A549 treated with AZD9567 at 1 μM for 4 hours (cell line): Measurements from ENCODE around the gene TRMT10C. TPM values are rescaled to one million over a fixed set of nuclear protein-coding genes. Genes with fewer than 3 reads are reported as not detected.

Experiments
- total RNA-seq: library from RNA; stranded (reverse); fragments of 200-300 nt; extraction: Qiagen RNA extraction; gene quantifications from 5 replicates; pipeline ENCODE4 v1.2.3, GENCODE V29; 2022; ENCODE audit not compliant: insufficient read depth

The TRMT10C gene
- total RNA-seq: 32.4 to 44.0 TPM (median 35.7 TPM) in 5 replicates

DNA sequence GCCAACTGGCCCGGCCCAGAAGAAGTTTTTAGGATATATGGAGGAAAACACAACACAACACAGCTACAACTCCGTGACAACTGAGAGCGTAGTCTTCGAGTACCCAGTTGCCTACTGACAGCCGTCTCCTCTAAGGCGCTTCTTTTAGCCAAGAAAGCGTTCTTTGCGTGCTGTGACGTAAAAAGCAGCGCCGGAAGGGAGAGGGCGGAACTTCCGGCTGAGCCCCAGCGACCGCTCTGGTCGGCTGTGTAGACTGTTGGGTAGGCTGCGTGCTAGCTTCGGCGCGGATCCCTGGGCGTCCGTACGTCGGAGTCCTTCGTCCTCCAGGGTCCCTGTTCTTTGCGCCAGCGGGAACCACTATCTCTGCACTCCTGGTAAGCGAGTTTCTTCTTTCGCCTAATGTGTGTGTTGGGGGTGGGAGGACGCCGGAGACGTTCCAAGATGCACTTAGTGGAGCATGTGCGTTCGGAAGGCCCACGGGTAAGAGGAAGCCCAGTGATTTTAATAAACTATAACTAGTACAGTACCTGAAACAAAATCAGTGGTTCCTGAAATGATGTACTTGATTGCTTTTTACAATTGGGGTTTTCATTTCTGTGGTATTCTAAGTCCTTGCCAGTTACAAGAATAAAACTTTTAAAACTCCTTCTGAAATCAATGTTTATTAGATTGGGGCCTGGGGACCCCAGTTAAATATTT is at the start of gene TRMT10C:
TSS of gene TRMT10C (plus strand) at position 239 of the 699 bp plus-strand sequence. CDS start 2,914 bp downstream, outside the sequence.

DNA sequence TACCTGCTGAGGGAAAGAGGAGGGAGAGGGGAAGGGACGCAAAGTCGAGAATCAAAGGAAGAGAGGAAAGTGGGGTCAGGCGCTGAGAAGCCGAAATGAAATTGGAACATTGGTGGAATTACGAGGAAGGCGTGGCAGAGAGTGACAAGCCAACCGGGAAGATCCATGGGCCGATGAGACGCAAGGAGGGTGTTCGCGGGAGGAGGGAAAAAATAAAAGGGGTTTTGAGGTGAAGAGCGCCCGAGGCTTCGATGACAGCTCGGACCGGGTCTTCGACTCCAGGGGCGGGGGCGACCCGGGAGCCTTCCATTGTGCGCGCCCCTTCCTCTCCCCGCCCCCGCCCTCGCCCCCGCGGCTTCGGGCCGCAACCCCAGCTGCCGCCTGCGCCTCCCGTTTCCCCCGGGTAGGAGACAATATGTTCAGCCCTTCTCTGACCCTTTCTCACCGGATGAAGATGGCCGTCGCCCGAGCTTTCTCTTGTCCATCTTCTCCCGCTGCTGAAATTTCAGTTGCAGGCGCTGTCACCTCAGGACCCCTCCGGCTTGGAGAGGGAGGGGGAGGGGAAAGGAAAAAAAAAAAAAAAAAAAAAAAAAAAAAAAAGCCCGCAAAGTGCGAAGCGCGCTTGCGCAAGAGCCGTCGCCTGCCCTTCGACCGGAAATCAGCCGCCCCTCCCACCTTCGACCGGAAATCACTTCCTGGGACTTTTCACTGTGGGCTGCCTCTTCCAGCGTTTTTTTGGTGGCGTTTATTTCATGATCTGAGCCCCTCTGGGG is 48.8 kb upstream of the TRMT10C start, which contains the start of gene SENP7:
TSS of gene SENP7 (minus strand) at position 567 of the 773 bp plus-strand sequence. CDS start at position 485, 82 bp downstream.

DNA sequence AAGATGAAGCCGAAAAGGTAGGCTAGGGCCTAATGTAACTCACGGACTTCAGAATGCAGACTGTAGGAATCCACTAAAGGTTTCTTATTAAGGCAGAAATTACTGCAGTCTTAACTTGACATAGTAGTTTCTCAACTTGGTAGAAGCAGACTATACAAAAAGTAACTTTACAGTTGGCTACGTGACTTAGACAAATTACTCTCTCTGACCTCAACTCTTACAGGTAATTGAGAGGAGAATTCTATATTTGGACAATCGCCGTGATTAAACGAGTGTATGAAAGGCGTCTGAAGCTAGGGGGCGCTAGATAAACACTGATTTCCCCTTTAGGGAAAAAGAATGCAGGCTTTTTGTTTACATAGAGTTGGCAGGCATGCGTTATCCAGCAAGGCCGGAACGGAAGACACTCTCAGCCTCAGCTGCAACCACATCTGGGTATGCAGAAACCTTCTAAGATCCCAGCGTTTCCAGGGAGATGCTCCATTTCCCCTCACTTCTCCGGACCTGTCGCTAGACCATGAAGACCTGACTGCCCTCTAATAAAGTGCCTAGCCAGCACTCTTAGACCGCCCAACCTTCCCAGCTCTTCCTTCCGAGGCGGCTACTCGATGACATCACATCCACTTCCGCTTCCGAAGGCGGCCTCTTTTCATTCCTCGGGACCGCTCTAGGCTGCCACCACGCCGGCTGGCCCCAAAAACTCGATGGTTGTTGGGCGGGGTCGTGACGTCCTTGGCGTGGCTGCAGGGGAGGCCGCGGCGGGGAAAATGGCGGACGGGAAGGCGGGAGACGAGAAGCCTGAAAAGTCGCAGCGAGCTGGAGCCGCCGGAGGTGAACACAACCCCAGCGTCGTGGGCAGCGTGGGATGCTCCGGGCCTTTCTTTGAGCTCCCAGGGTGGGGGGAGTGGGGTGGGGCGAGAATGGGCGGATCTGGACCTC is 12.1 kb downstream of the TRMT10C start, which contains the start of gene PCNP:
TSS of gene PCNP (plus strand) at position 732 of the 939 bp plus-strand sequence. CDS start at position 768, 36 bp downstream.

Other genes starting within 250 kb of the TRMT10C start
- gene IMPG2, start 241.3 kb upstream of the TRMT10C start, total RNA-seq: 0.01 TPM in 2 of 5 replicates, not detected in the others
- gene SENP7, start 48.7 kb upstream of the TRMT10C start, total RNA-seq: 1.5 to 6.3 TPM (median 1.7 TPM) in 5 replicates
- gene PCNP, start 12.3 kb downstream of the TRMT10C start, total RNA-seq: 91.7 to 119 TPM (median 108 TPM) in 5 replicates
- gene ZBTB11, start 115.3 kb downstream of the TRMT10C start, total RNA-seq: 9.7 to 12.3 TPM (median 11.3 TPM) in 5 replicates
- 1,571 to 2,433 TPM (median 1,679 TPM) in 5 replicates for gene RPL24, start 124.8 kb downstream of the TRMT10C start, total RNA-seq
- gene CEP97, start 162.7 kb downstream of the TRMT10C start, total RNA-seq: 3.7 to 6.9 TPM (median 5.2 TPM) in 5 replicates
- 20.6 to 23.2 TPM (median 22.8 TPM) in 5 replicates for gene NXPE3, start 217.3 kb downstream of the TRMT10C start, total RNA-seq